ENCODE data around the gene TSPAN33. TPM values are rescaled to one million over a fixed set of nuclear protein-coding genes. Genes with fewer than 3 reads are reported as not detected.

The TSPAN33 gene
- total and polyA plus RNA-seq, 10 of the 15 experiments (the other 5 are each of a cell fraction or from before 2014, with no cell fraction given) = 12.0 to 123 (median 86.3) TPM

DNA sequence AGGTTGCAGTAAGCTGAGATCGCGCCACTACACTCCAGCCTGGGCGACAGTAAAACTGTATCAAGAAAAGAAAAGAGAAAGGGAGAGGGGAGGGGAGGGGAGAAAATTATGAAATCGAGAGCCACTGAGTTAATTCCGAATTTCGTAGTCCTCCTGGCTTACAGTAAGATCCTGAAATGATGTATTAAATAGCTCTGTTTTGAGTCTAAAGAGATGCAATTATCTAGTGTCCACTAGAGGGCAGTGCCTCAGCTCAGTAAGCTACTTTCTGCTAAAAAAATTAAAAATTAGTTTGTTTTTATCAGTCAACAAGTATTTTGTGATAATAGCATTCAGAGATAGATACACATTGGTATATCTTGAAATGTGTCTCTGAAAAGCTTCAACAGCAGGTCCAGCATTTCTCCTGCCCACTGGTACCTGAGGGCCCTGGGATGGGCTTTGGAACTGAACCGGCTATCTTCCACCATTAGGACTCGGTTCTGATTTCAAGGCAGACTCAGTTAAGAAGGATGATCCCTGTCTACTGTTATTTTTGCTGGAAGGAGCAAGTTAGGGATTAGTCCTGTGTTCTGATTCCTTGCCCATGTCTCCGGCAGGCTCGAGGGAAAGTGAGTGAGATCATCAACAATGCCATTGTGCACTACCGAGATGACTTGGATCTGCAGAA is 19.5 kb downstream of the TSPAN33 start:
- Histone ChIP-seq H3K27ac (ENCODE audit: control insufficient read depth, insufficient read depth) (no peak overlapping the region), H2AFZ (ENCODE audit: control insufficient read depth, low read depth, low read length) (no peak overlapping the region), H3K79me2 (ENCODE audit: control insufficient read depth, insufficient read depth, low read length) (peaks cover 17% of the 10 kb centered on the region), H3K9me3 (replicated peaks; ENCODE audit: control insufficient read depth, insufficient read depth, low read length) (no peaks in the 10 kb centered on the region), H3K4me1 (ENCODE audit: control insufficient read depth, insufficient read depth, low read length) (peaks cover 57% of the 10 kb centered on the region), H3K4me2 (ENCODE audit: control insufficient read depth, insufficient read depth) (no peak overlapping the region), H4K20me1 (ENCODE audit: control insufficient read depth, insufficient read depth) (no peaks in the 10 kb centered on the region; the same call in 1 of the 2 replicates), H3K36me3 (ENCODE audit: control insufficient read depth in 2 of 2, insufficient read depth in 2 of 2, low read length in 1 of 2) (peaks cover 22 to 26% of the 10 kb centered on the region in 2 experiments), H3K4me3 (no peak overlapping the region), H3K27me3 (replicated peaks in 1 of 2; ENCODE audit: control insufficient read depth in 2 of 2, insufficient read depth in 2 of 2, low read length in 1 of 2) (no peaks in the 10 kb centered on the region), H3K9ac (ENCODE audit: control insufficient read depth, insufficient read depth, low read length) (no peak overlapping the region)
- CTCF ChIA-PET = interaction anchor here (0.6 to 12.7 kb wide), 59 partner anchors 9 to 736 kb away, joined by 3 to 168 read pairs (median 5); partner anchors contain the start of genes ATP6V1F, TNPO3 and TSPAN33
- BruUV-seq (replicated peaks) = no TSS peak
- RAD21 ChIA-PET (ENCODE audit: unreplicated experiment) = interaction anchor here (0.6 to 3.5 kb wide), 27 partner anchors 8 to 309 kb away, joined by 3 to 71 read pairs (median 4); partner anchors contain the start of genes AHCYL2 and TSPAN33
- ATAC-seq = peak; percentile 40
- TF ChIP-seq SMC3 (IDR thresholded peaks at IDR 0.05; ENCODE audit: borderline replicate concordance, low read length) (peak; percentile 70; the same call in 1 of the 2 replicates), KDM1A (IDR thresholded peaks at IDR 0.05; ENCODE audit: borderline replicate concordance) (no peak), RAD21 (IDR thresholded peaks at IDR 0.05; ENCODE audit: insufficient read depth, low read depth, low read length) (peak; percentile 60; the same call in 1 of the 2 replicates), KLF5 (IDR thresholded peaks at IDR 0.05; ENCODE audit: partially characterized antibody) (peak; percentile 46)
- TF ChIP-seq, protein P1, sequence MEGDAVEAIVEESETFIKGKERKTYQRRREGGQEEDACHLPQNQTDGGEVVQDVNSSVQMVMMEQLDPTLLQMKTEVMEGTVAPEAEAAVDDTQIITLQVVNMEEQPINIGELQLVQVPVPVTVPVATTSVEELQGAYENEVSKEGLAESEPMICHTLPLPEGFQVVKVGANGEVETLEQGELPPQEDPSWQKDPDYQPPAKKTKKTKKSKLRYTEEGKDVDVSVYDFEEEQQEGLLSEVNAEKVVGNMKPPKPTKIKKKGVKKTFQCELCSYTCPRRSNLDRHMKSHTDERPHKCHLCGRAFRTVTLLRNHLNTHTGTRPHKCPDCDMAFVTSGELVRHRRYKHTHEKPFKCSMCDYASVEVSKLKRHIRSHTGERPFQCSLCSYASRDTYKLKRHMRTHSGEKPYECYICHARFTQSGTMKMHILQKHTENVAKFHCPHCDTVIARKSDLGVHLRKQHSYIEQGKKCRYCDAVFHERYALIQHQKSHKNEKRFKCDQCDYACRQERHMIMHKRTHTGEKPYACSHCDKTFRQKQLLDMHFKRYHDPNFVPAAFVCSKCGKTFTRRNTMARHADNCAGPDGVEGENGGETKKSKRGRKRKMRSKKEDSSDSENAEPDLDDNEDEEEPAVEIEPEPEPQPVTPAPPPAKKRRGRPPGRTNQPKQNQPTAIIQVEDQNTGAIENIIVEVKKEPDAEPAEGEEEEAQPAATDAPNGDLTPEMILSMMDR (IDR thresholded peaks at IDR 0.05 in 2 of 3, conservative IDR thresholded peaks at IDR 0.05 in 1 of 3; ENCODE audit: control insufficient read depth in 2 of 3, extremely low read depth in 1 of 3, insufficient read depth in 1 of 3, low read depth in 3 of 3, low read length in 3 of 3) = peak; percentile 61 to 78 (median 64)
- POLR2A ChIA-PET = interaction anchor here (0.9 to 2.3 kb wide), 5 partner anchors 13 to 61 kb away, joined by 3 to 12 read pairs (median 3); no protein-coding TSS in a partner anchor
- 61% methylated on average over 11 of the region's 11 CpGs for WGBS (ENCODE audit: insufficient coverage, insufficient replicate concordance, low lambda C conversion rate, missing lambda C conversion rate)
- DNase-seq (ENCODE audit: low read depth, low spot score) = no peak
- SMC1A ChIA-PET (ENCODE audit: uncharacterized antibody, unreplicated experiment) = interaction anchor here (0.6 to 5.5 kb wide), 35 partner anchors 8 to 422 kb away, joined by 3 to 83 read pairs (median 4); partner anchors contain the start of gene TSPAN33
- intact Hi-C loops (cut with micrococcal nuclease; ENCODE audit: unreplicated experiment) = loop anchor here (1.0 to 2.0 kb wide), 2 partner anchors 47 to 73 kb away; no protein-coding TSS in a partner anchor
- in situ Hi-C loops (cut with MboI) = no loop called here
- no peak for FAIRE-seq

Data from GM12878 (cell line).